B cell (primary cell): Measurements from ENCODE around the gene CASTOR1. TPM values are rescaled to one million over a fixed set of nuclear protein-coding genes. Genes with fewer than 3 reads are reported as not detected.

Source experiments
- ATAC-seq: fragments of 200-7000 bp; cut with Tn5 transposase; one replicate; pipeline ENCODE4 v1.10.0; 2021; ENCODE audit warnings: low read depth, mild to moderate bottlenecking, moderate number of reproducible peaks, moderate library complexity
- CTCF ChIA-PET: fragments of 350-600 bp; sonication (Branson Sonifier 250); formaldehyde crosslinking; loops from one replicate; lab custom pipeline; 2021; ENCODE audit warnings: antibody characterized with exemption, inconsistent platforms; lab: Charles Lee
- POLR2A ChIA-PET: fragments of 350-600 bp; sonication (Branson Sonifier 250); formaldehyde crosslinking; loops from one replicate; lab custom pipeline; 2021; ENCODE audit warnings: antibody characterized with exemption; lab: Charles Lee
- DNase-seq: peaks from one replicate; pipeline ENCODE4 v3.0.0; 2013
- H2AFZ ChIP-seq: 2 replicates; pipeline ENCODE4 v1.6.1; 2012; ENCODE audit warnings: mild to moderate bottlenecking, low read depth, low read length; ENCODE audit not compliant: insufficient read depth, poor library complexity, severe bottlenecking
- H3K27ac ChIP-seq, 2 donors: 1 replicate in 1 of 2; 2 replicates in 1 of 2; pipeline ENCODE4 v1.5.1; 2012 to 2013; ENCODE audit warnings: low read length in 2 of 2, mild to moderate bottlenecking in 2 of 2, moderate library complexity in 1 of 2
- H3K27me3 ChIP-seq, 4 experiments: fragments of 200-600 bp in 1 of 4; sonication (generic) in 1 of 4; replicated peaks in 1 of 4; 1 replicate in 2 of 4; 2 replicates in 2 of 4; pipeline versions ENCODE4 v1.6.1 to v1.7.0; 2013 to 2016; ENCODE audit warnings: low read length in 3 of 4, mild to moderate bottlenecking in 2 of 4, mixed read lengths in 1 of 4, moderate library complexity in 1 of 4; ENCODE audit not compliant: insufficient read depth in 4 of 4, control insufficient read depth in 3 of 4; ENCODE audit errors: control extremely low read depth in 1 of 4
- H3K36me3 ChIP-seq, 2 experiments: replicated peaks in 1 of 2; 1 replicate in 1 of 2; 2 replicates in 1 of 2; pipeline versions ENCODE4 v1.6.1 to v1.7.1; 2013; ENCODE audit warnings: low read length in 1 of 2; ENCODE audit not compliant: insufficient read depth in 2 of 2, control insufficient read depth in 1 of 2; ENCODE audit errors: control extremely low read depth in 1 of 2, extremely low read depth in 1 of 2
- H3K4me1 ChIP-seq, 2 donors: fragments of 200-600 bp in 1 of 2; sonication (generic) in 1 of 2; 1 replicate in 1 of 2; 2 replicates in 1 of 2; pipeline versions ENCODE4 v1.5.1 to v1.6.1; 2013 to 2017; ENCODE audit warnings: low read length in 2 of 2; ENCODE audit not compliant: control insufficient read depth in 2 of 2, insufficient read depth in 2 of 2
- H3K4me2 ChIP-seq: replicated peaks from 2 replicates; pipeline ENCODE3; 2012; ENCODE audit warnings: mild to moderate bottlenecking, low read depth, low read length; ENCODE audit not compliant: poor library complexity, severe bottlenecking
- H3K4me3 ChIP-seq, 5 experiments: fragments of 200-600 bp in 1 of 5; sonication (generic) in 1 of 5; 1 replicate in 3 of 5; 2 replicates in 2 of 5; pipeline versions ENCODE4 v1.5.1 to v1.7.0; 2011 to 2016; ENCODE audit warnings: low read length in 4 of 5, mild to moderate bottlenecking in 4 of 5, low read depth in 2 of 5, control low read depth in 1 of 5, moderate library complexity in 1 of 5; ENCODE audit not compliant: insufficient read depth in 1 of 5; ENCODE audit errors: control extremely low read depth in 1 of 5, extremely low read depth in 1 of 5
- H3K79me2 ChIP-seq: fragments of 200-600 bp; sonication (generic); one replicate; pipeline ENCODE4 v1.6.0; 2016; ENCODE audit warnings: low read length; ENCODE audit not compliant: control insufficient read depth, insufficient read depth
- H3K9ac ChIP-seq: fragments of 200-600 bp; sonication (generic); 2 replicates; pipeline ENCODE4 v1.6.1; 2017; ENCODE audit warnings: mild to moderate bottlenecking, low read length, moderate library complexity
- H3K9me3 ChIP-seq, 3 donors: one replicate each; pipeline versions ENCODE4 v1.6.1 to v1.7.1; 2013; ENCODE audit warnings: low read length in 2 of 3; ENCODE audit not compliant: control insufficient read depth in 2 of 3, insufficient read depth in 1 of 3; ENCODE audit errors: control extremely low read depth in 1 of 3
- H4K20me1 ChIP-seq: 2 replicates; pipeline ENCODE4 v1.6.0; 2012; ENCODE audit warnings: mild to moderate bottlenecking, low read length; ENCODE audit not compliant: insufficient read depth, control insufficient read depth, poor library complexity, severe bottlenecking
- H3K27ac Mint-ChIP-seq: one replicate; pipeline ENCODE4 v1.8.0; 2021; ENCODE audit warnings: mixed read lengths
- H3K27me3 Mint-ChIP-seq: one replicate; pipeline ENCODE4 v1.8.0; 2021; ENCODE audit warnings: mixed read lengths
- H3K4me1 Mint-ChIP-seq: one replicate; pipeline ENCODE4 v1.8.0; 2021; ENCODE audit warnings: mixed read lengths
- H3K4me3 Mint-ChIP-seq: one replicate; pipeline ENCODE4 v1.8.0; 2021; ENCODE audit warnings: mixed read lengths
- H3K9me3 Mint-ChIP-seq: one replicate; pipeline ENCODE4 v1.8.0; 2022; ENCODE audit warnings: mixed read lengths; ENCODE audit not compliant: insufficient read depth
- CTCF ChIP-seq: fragments of 200-600 bp; IDR thresholded peaks from one replicate; pipeline ENCODE4 v1.8.0; 2022; ENCODE audit warnings: antibody characterized with exemption, mild to moderate bottlenecking
- EZH2 ChIP-seq: IDR thresholded peaks from 2 replicates; pipeline ENCODE4 v1.6.1; 2012; ENCODE audit warnings: borderline replicate concordance, low read depth, mild to moderate bottlenecking, moderate library complexity, low read length; ENCODE audit not compliant: insufficient read depth, poor library complexity, severe bottlenecking
- WGBS: methylation state at CpG from one replicate; pipeline ENCODE4 v1.1.5; 2013; ENCODE audit warnings: missing lambda C conversion rate; ENCODE audit not compliant: insufficient coverage; 5-methylcytosine and 5-hydroxymethylcytosine counted together
- intact Hi-C: fragments of 100-400 bp; cut with micrococcal nuclease; formaldehyde crosslinking; loops from one replicate; pipeline ENCODE4 v1.10.0; 2022
- polyA plus RNA-seq: library from polyadenylated mRNA; depleted of rRNA; stranded (reverse); fragments of >200 nt; gene quantifications from 2 replicates; pipeline ENCODE4 v1.2.3, GENCODE V29; 2012
- total RNA-seq, 2 donors: library from RNA; stranded (reverse); fragments of 120-200 nt in 1 of 2; gene quantifications; 1 replicate in 1 of 2; 2 replicates in 1 of 2; pipeline versions ENCODE4 v1.2.3 to v1.2.4, GENCODE V29; 2013 to 2022

CASTOR1 gene
- total and polyA plus RNA-seq, 2 donors (not counting 1 experiment from before 2014, with no cell fraction given) = 16.3 to 18.4 TPM

DNA sequence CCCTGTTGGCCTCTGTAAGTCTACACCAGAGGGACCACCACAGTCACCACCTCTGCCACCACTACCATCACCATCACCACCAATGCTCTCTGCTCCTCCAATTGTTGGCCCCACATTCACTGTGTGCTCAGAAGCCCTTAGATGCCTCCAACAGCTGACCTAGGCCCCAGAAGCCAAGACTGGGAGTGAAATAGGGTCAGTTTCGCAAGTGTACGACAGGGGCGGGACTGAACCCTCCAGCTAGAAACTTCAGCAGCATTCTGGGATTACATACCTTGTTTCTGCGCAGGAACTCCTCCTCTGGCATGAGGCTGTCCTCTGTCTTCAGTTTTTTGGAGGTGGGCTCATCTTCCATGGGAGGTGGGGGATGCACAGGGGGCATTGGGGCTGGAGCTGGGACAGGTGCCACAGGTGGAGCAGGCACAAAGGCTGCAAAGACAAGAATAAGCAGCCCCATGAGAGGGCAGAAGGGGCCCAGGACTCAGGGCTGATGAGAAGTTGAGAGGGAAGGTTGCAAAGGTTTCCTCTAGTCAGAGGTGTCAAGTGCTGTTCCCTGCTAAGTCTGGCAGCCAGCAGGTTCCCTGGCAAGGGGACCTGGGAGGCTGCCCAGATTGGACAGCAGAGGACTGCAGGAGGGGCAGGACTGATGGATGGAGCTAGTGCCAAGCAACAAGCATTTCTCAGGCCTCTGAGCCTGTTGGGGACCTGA lies 47.6 kb upstream of the CASTOR1 start:
- Histone ChIP-seq H3K79me2 (no peaks in the 10 kb centered on the region), H4K20me1 (peaks cover 29% of the 10 kb centered on the region), H3K9me3 (no peaks in the 10 kb centered on the region), H3K4me3 (no peak overlapping the region), H3K27me3 (no peaks in the 10 kb centered on the region), H3K4me1 (no peaks in the 10 kb centered on the region), H3K27ac (no peak overlapping the region), H2AFZ (no peak overlapping the region), H3K4me2 (no peak overlapping the region), H3K36me3 (peaks cover 4 to 91% of the 10 kb centered on the region in 2 experiments), H3K9ac (no peak overlapping the region)
- ATAC-seq (no peak), DNase-seq (no peak)
- Mint-ChIP-seq H3K4me1 (no peaks in the 10 kb centered on the region), H3K4me3 (no peak overlapping the region), H3K27ac (peak overlapping the region; percentile 37), H3K27me3 (no peaks in the 10 kb centered on the region), H3K9me3 (no peaks in the 10 kb centered on the region)
- 100% methylated on average over 4 of the region's 4 CpGs for WGBS
- CTCF ChIA-PET = interaction anchor here (1.0 to 2.9 kb wide), 2 partner anchors 48 kb away, joined by 3 to 14 read pairs; partner anchors contain the start of gene CASTOR1
- POLR2A ChIA-PET = interaction anchor here (1.0 kb wide), 1 partner anchor 38 kb away, joined by 3 read pairs; no protein-coding TSS in a partner anchor
- TF ChIP-seq CTCF = no peak
- no peak for TF ChIP-seq EZH2
- intact Hi-C loops = no loop called here

DNA sequence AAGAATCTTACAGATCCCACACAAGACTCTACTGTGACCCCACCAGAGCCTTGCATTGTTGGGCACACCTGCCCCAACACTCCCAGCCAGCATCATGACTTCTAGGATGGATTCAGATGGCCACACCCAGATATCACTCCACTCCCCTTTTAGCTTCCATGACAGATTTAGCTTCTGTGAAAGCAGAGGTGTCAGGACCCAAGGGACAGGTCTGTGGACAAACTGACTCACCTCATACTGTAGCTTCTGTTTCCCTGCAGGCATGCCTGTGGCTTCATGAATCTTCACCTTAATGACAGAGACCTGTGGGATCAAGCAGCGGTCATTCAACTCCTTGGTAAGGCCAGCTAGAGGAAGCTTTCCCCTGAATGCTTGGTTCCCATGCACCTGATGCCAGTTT lies 45.9 kb upstream of the CASTOR1 start:
- POLR2A ChIA-PET = no interaction called here
- H3K27me3 ChIP-seq = no peaks in the 10 kb centered on the region
- H3K4me2 ChIP-seq = no peak overlapping the region
- H3K79me2 ChIP-seq = no peaks in the 10 kb centered on the region
- H3K4me1 ChIP-seq = no peaks in the 10 kb centered on the region
- 100% methylated on average over 1 of the region's 1 CpG for WGBS
- peaks cover 4 to 83% of the 10 kb centered on the region in 2 experiments for H3K36me3 ChIP-seq
- TF ChIP-seq CTCF (no peak), EZH2 (no peak)
- intact Hi-C loops = no loop called here
- Mint-ChIP-seq H3K4me1 (no peaks in the 10 kb centered on the region), H3K27me3 (no peaks in the 10 kb centered on the region), H3K27ac (peak overlapping the region; percentile 37), H3K9me3 (no peaks in the 10 kb centered on the region), H3K4me3 (no peak overlapping the region)
- no peak for DNase-seq
- no peak overlapping the region for H3K9ac ChIP-seq
- peaks cover 18% of the 10 kb centered on the region for H4K20me1 ChIP-seq
- no peak overlapping the region for H2AFZ ChIP-seq
- no peak overlapping the region for H3K4me3 ChIP-seq
- H3K9me3 ChIP-seq = no peaks in the 10 kb centered on the region
- CTCF ChIA-PET = interaction anchor here (1.4 to 2.9 kb wide), 2 partner anchors 47 to 51 kb away, joined by 3 to 14 read pairs; partner anchors contain the start of gene CASTOR1
- no peak for ATAC-seq
- H3K27ac ChIP-seq = no peak overlapping the region
